Activated T-cell treated with anti-CD3 and anti-CD28 coated beads for 48 hours (primary cell): Measurements from ENCODE around the gene CHPF.

Experiments
- DNase-seq: peaks from one replicate; pipeline ENCODE4 v3.0.0-alpha.2; 2020; ENCODE audit warnings: low read depth

Gene CHPF

GRCh38 chr2:219512524-219513216, 30.9 kb downstream of the CHPF start:
- DNase-seq, result no peak

- no peak for DNase-seq
Observed at GRCh38 chr2:219511547-219512325, 31.9 kb downstream of the CHPF start.

GRCh38 chr2:219510512-219511135, 33.0 kb downstream of the CHPF start:
- no peak for DNase-seq

GRCh38 chr2:219509780-219510511, 33.7 kb downstream of the CHPF start:
- DNase-seq, result peak; percentile 50

GRCh38 chr2:219508971-219509779, 34.4 kb downstream of the CHPF start:
- DNase-seq, result no peak

GRCh38 chr2:219508444-219508734, 35.2 kb downstream of the CHPF start:
- no peak for DNase-seq

GRCh38 chr2:219507581-219508443, 35.8 kb downstream of the CHPF start:
- no peak for DNase-seq

GRCh38 chr2:219506802-219507526, 36.6 kb downstream of the CHPF start:
- DNase-seq, result no peak

- no peak for DNase-seq
Observed at GRCh38 chr2:219506153-219506801, 37.3 kb downstream of the CHPF start.

- DNase-seq, result no peak
Observed at GRCh38 chr2:219505585-219505984, 38.0 kb downstream of the CHPF start.

- no peak for DNase-seq
Observed at GRCh38 chr2:219502618-219503017, 41.0 kb downstream of the CHPF start.

GRCh38 chr2:219501849-219502248, 41.8 kb downstream of the CHPF start:
- DNase-seq, result no peak

- DNase-seq, result no peak
Observed at GRCh38 chr2:219500135-219500534, 43.5 kb downstream of the CHPF start.

- no peak for DNase-seq
Observed at GRCh38 chr2:219499555-219499954, 44.1 kb downstream of the CHPF start.

- DNase-seq, result no peak
Observed at GRCh38 chr2:219499058-219499307, 44.6 kb downstream of the CHPF start.

GRCh38 chr2:219498280-219499057, 45.1 kb downstream of the CHPF start, which contains the start of gene GMPPA:
TSS of gene GMPPA (plus strand) at chr2:219498891. CDS start at chr2:219499976, 1,085 bp downstream.
- peak; percentile 87 for DNase-seq

GRCh38 chr2:219497495-219498279, 45.9 kb downstream of the CHPF start:
- no peak for DNase-seq

GRCh38 chr2:219496825-219497494, 46.6 kb downstream of the CHPF start:
- no peak for DNase-seq
